ENCODE results near the gene EXOC4.

DNA sequence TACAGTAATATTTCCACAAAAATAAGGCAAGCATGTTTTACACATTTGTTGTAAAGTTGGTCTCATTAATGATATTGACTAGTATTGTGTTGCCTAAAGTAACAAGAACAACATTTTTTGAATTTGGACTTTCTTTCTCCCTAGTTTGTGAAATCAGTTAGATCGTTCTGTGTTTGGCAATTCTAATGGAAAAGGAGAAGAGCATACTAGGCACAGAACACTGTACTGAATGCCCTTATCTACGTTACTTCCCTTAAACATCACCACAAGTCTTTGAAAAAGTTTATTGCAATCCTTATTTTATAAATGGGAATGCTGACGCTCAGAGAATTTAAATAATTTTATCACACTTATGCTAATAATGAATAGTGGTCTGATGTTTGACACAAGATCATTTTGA lies 372.2 kb downstream of the EXOC4 start:
- TF ChIP-seq CTCF (IDR thresholded peaks at IDR 0.05): no peak
- no peak for TF ChIP-seq POLR2A (IDR thresholded peaks at IDR 0.05)
